GM12891 (cell line): ENCODE results near the gene SEC14L5.

ENCODE experiments used
- PAX5 ChIP-seq: IDR thresholded peaks from 2 replicates; pipeline ENCODE4 v1.6.1; 2011; ENCODE audit warnings: low read length, moderate library complexity, mild to moderate bottlenecking; ENCODE audit not compliant: insufficient read depth, severe bottlenecking
- POLR2A ChIP-seq: IDR thresholded peaks from 2 replicates; pipeline ENCODE4 v1.6.1; 2011; ENCODE audit warnings: low read depth, low read length, control low read depth
- POLR2AphosphoS5 ChIP-seq: IDR thresholded peaks from 2 replicates; pipeline ENCODE4 v1.6.1; 2011; ENCODE audit warnings: low read depth, low read length, control low read depth
- POU2F2 ChIP-seq: IDR thresholded peaks from 2 replicates; pipeline ENCODE4 v1.6.1; 2011; ENCODE audit warnings: low read depth, mild to moderate bottlenecking, control low read depth, low read length, moderate library complexity
- TAF1 ChIP-seq: IDR thresholded peaks from 2 replicates; pipeline ENCODE4 v1.6.1; 2011; ENCODE audit warnings: low read depth, low read length, control low read depth

DNA sequence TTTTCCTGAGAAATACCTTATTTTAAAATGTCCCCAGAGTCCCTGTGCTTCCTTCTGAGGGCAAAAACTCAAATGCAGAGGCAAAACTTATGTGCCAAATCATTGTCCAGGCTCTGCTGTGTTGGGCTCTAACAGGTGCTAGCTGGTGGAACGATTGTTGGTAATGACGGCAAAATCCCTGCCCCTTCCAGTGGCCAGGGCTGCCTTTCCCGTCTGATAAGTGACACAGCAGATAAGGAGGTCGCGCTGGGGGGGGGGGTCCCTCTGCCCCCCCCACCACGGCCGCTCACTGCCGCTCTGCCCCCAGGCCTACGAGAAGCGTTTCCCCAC lies 29.1 kb downstream of the SEC14L5 start:
- TF ChIP-seq POLR2A (no peak), TAF1 (no peak), POLR2AphosphoS5 (no peak), POU2F2 (no peak), PAX5 (no peak)
